Measurements from ENCODE around the gene NSUN4. TPM values are rescaled to one million over a fixed set of nuclear protein-coding genes. Genes with fewer than 3 reads are reported as not detected.

NSUN4 gene
- 10 to 100 TPM; 15.6 to 62.3 (median 22.9) TPM for total RNA-seq

DNA sequence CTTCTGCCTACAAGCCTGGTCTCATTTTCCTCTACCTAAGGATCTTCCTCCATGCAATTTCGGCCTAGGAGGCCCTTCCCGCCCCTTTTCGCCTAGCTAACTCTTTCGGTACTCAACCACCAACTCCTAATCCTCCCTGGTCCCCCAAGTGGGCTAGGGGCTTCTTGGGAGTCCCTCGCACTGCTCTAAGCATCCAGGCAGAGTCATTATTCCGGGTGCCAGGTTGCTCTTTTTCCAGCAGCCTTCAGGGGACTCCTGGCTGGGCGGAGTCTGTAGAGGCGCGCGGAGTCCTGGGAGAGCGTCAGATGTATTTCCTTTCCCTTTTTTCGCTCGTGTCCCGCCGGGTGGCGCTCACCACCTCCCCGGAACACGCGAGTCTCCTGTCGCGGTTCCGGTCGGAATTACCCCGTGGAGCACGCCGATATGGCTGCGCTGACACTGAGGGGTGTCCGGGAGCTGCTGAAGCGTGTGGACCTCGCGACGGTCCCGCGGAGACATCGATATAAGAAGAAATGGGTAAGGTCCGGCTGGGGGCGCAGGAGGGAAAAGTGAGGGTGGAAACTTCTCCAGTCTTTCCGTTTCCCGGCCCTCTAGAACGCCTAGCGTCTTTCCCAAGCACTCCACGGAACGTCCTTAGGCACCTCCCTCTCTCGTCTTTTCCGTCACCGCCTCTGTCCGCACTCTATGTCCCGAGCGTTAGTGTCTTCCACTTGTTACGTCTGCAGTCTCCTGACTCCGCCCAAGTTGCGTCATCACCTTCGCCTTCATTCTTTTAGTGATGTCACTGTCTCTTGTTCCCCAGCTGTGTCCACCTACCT lies at the start of gene NSUN4:
Gene NSUN4 (plus strand): TSS at position 404 of the 818 bp plus-strand sequence. CDS start 20 bp downstream, at position 424.
- TF ChIP-seq, protein P1, sequence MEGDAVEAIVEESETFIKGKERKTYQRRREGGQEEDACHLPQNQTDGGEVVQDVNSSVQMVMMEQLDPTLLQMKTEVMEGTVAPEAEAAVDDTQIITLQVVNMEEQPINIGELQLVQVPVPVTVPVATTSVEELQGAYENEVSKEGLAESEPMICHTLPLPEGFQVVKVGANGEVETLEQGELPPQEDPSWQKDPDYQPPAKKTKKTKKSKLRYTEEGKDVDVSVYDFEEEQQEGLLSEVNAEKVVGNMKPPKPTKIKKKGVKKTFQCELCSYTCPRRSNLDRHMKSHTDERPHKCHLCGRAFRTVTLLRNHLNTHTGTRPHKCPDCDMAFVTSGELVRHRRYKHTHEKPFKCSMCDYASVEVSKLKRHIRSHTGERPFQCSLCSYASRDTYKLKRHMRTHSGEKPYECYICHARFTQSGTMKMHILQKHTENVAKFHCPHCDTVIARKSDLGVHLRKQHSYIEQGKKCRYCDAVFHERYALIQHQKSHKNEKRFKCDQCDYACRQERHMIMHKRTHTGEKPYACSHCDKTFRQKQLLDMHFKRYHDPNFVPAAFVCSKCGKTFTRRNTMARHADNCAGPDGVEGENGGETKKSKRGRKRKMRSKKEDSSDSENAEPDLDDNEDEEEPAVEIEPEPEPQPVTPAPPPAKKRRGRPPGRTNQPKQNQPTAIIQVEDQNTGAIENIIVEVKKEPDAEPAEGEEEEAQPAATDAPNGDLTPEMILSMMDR (IDR thresholded peaks at IDR 0.05): peak in 1 of 3 donors; percentile 41
- peak in 1 of 2 donors; percentile 19 for TF ChIP-seq POLR2A (IDR thresholded peaks at IDR 0.05)
- WGBS, 2 donors: 0% methylated on average over 47 to 53 of the region's 53 CpGs
- peak; percentile 93 to 98 for DNase-seq (ENCODE audit: low spot score in 2 of 2)
- H3K4me3 ChIP-seq (ENCODE audit: low read depth, poor library complexity, severe bottlenecking): peak within 1 kb of the TSS; percentile 59
- intact Hi-C loops (cut with DNase I; ENCODE audit: low total_unique reads): no loop called here

DNA sequence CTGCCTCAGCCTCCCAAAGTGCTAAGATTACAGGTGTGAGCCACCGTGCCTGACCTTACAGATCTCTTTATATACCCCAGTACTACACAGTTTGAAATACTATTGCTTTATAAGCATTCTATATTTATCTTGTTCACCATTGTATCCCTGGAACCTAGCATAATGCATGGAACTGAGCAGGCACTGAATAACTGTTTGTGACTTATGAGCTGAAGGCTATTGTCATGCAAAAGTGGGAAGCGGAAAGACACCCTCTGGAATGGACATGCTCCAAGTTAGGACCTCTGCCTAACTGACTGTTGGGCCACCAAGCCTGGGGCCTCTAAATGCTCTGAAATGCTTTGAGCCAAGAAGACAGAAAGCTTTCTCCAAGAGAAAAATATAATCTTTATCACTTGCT lies 45.3 kb upstream of the NSUN4 start:
- no peak for TF ChIP-seq POLR2A (IDR thresholded peaks at IDR 0.05)
- TF ChIP-seq, protein P1 (IDR thresholded peaks at IDR 0.05): no peak
- 97 to 98% methylated on average over 2 of the region's 2 CpGs for WGBS, 2 donors
- intact Hi-C loops (cut with DNase I; ENCODE audit: low total_unique reads): no loop called here
- DNase-seq (ENCODE audit: low spot score in 2 of 2): no peak
- H3K4me3 ChIP-seq (ENCODE audit: low read depth, poor library complexity, severe bottlenecking): no peak overlapping the region

DNA sequence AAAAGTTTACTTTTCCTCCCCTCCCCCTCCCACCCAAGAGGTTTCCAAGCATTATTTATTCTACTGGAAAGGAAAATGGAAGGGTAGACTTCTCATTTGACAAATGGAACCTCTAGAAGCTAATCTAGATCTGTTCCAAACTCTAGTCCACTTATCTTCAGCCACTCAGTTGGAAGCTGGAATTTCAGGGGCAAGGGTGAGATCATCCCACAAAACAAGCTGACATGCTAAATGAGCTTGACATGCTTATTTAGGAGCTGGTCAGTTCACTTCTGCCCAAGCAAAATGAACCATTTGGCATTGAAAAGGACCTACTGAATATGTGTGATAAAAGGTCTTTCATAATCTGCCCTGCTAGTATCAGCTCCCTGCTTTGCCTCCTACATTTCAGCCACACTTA lies 42.2 kb upstream of the NSUN4 start:
- no peak for DNase-seq (ENCODE audit: low spot score in 2 of 2)
- intact Hi-C loops (cut with DNase I; ENCODE audit: low total_unique reads): no loop called here
- TF ChIP-seq, protein P1 (IDR thresholded peaks at IDR 0.05): no peak
- no peak for TF ChIP-seq POLR2A (IDR thresholded peaks at IDR 0.05)
- H3K4me3 ChIP-seq (ENCODE audit: low read depth, poor library complexity, severe bottlenecking): no peak overlapping the region

DNA sequence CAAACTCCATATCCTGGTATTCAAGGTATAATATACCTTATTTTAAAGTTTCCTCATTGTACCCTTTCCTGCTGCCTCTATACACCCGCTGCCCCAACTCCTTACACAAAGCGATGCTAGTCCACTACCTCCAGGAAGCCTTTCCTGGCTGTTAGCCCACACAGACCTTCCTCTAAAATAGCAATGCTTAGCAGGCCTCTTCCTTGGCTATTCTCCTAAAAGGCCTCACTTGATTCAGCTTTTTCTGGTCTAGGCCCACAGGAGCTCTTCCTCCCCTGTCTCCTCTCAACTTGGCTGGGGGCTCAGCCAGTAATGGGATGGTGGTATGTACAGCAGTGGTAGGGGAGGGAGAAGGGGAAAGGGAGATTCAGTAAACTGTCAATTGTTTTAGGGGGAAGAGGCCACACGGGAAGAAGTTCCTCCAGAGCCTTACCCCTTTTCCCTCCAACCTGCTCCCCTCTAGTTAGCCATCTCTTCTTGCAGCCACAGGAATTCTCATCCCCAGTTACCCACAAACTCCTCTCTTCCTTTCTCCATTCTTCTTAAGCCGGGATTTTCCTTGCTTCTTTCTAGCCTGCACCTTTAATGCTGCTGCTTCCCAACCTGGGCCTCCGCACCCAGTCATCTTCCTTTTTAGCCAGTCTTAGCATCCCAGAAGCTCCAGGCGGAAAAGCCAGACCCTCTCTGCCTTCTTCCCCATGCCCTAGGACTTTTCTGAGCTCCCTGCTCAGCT lies 39.8 kb upstream of the NSUN4 start:
- intact Hi-C loops (cut with DNase I; ENCODE audit: low total_unique reads): no loop called here
- no peak for DNase-seq (ENCODE audit: low spot score in 2 of 2)
- 31 to 33% methylated on average over 6 of the region's 6 CpGs for WGBS, 2 donors
- H3K4me3 ChIP-seq (ENCODE audit: low read depth, poor library complexity, severe bottlenecking): peak overlapping the region; percentile 92
- no peak for TF ChIP-seq POLR2A (IDR thresholded peaks at IDR 0.05)
- TF ChIP-seq, protein P1 (IDR thresholded peaks at IDR 0.05): no peak

- TF ChIP-seq, protein P1 (IDR thresholded peaks at IDR 0.05): no peak
- TF ChIP-seq POLR2A (IDR thresholded peaks at IDR 0.05): no peak
- intact Hi-C loops (cut with DNase I; ENCODE audit: low total_unique reads): no loop called here
- H3K4me3 ChIP-seq (ENCODE audit: low read depth, poor library complexity, severe bottlenecking): peak overlapping the region; percentile 92
- WGBS, 2 donors: 7 to 9% methylated on average over 17 of the region's 17 CpGs
- DNase-seq (ENCODE audit: low spot score in 2 of 2): peak in 1 of 2 donors; percentile 91
These were observed 39.2 kb upstream of the NSUN4 start for GRCh38 chr1:46301406-46301807.

Data from lower leg skin (tissue), 4 donors.